ENCODE measurements around the gene THY1. TPM values are rescaled to one million over a fixed set of nuclear protein-coding genes. Genes with fewer than 3 reads are reported as not detected.

THY1 gene
- total RNA-seq, 4 donors from 2014 or later = 14.1 to 43.4 (median 30.6) TPM

- WGBS, 2 donors = 84 to 88% methylated on average over 3 of the region's 3 CpGs
- Histone ChIP-seq H3K4me3 (replicated peaks in 1 of 3) (no peak overlapping the region), H3K36me3 (no peaks in the 10 kb centered on the region), H3K4me1 (no peaks in the 10 kb centered on the region), H3K27me3 (no peaks in the 10 kb centered on the region), H3K27ac (no peak overlapping the region), H3K9me3 (no peaks in the 10 kb centered on the region)
- TF ChIP-seq POLR2A (IDR thresholded peaks at IDR 0.05) (no peak), CTCF (IDR thresholded peaks at IDR 0.05) (no peak)
- intact Hi-C loops (cut with DNase I) = no loop called here
- no peak for DNase-seq
These were observed 46.5 kb upstream of the THY1 start for GRCh38 chr11:119469506-119469905.

- H3K9me3 ChIP-seq = no peaks in the 10 kb centered on the region
- H3K4me1 ChIP-seq = no peaks in the 10 kb centered on the region
- 72 to 75% methylated on average over 2 of the region's 2 CpGs for WGBS, 2 donors
- TF ChIP-seq POLR2A (IDR thresholded peaks at IDR 0.05) = no peak
- no peak for TF ChIP-seq CTCF (IDR thresholded peaks at IDR 0.05)
- no peak for DNase-seq
- H3K36me3 ChIP-seq = no peaks in the 10 kb centered on the region
- no peak overlapping the region for H3K27ac ChIP-seq
- H3K27me3 ChIP-seq = no peaks in the 10 kb centered on the region
- intact Hi-C loops (cut with DNase I) = no loop called here
- H3K4me3 ChIP-seq (replicated peaks in 1 of 3) = no peak overlapping the region
These were observed 45.5 kb upstream of the THY1 start for GRCh38 chr11:119468511-119468910.

- no peak for TF ChIP-seq POLR2A (IDR thresholded peaks at IDR 0.05)
- TF ChIP-seq CTCF (IDR thresholded peaks at IDR 0.05) = no peak
- H3K27me3 ChIP-seq = no peaks in the 10 kb centered on the region
- H3K36me3 ChIP-seq = no peaks in the 10 kb centered on the region
- intact Hi-C loops (cut with DNase I) = no loop called here
- no peaks in the 10 kb centered on the region for H3K9me3 ChIP-seq
- no peaks in the 10 kb centered on the region for H3K4me1 ChIP-seq
- 53 to 70% methylated on average over 4 of the region's 4 CpGs for WGBS, 2 donors
- H3K4me3 ChIP-seq (replicated peaks in 1 of 3) = no peak overlapping the region
- H3K27ac ChIP-seq = no peak overlapping the region
- no peak for DNase-seq
These were observed 38.4 kb upstream of the THY1 start for GRCh38 chr11:119461229-119461963.

- Histone ChIP-seq H3K4me3 (replicated peaks in 1 of 3) (no peak overlapping the region), H3K36me3 (no peaks in the 10 kb centered on the region), H3K4me1 (no peaks in the 10 kb centered on the region), H3K27ac (no peak overlapping the region), H3K27me3 (no peaks in the 10 kb centered on the region), H3K9me3 (no peaks in the 10 kb centered on the region)
- intact Hi-C loops (cut with DNase I) = no loop called here
- no peak for TF ChIP-seq POLR2A (IDR thresholded peaks at IDR 0.05)
- WGBS, 2 donors = 59 to 74% methylated on average over 4 of the region's 4 CpGs
- no peak for DNase-seq
These were observed 37.6 kb upstream of the THY1 start for GRCh38 chr11:119460582-119460981.

- Histone ChIP-seq H3K4me3 (replicated peaks in 1 of 3) (no peak overlapping the region), H3K9me3 (no peaks in the 10 kb centered on the region), H3K27me3 (no peaks in the 10 kb centered on the region), H3K27ac (no peak overlapping the region), H3K4me1 (no peaks in the 10 kb centered on the region), H3K36me3 (no peaks in the 10 kb centered on the region)
- no peak for TF ChIP-seq POLR2A (IDR thresholded peaks at IDR 0.05)
- TF ChIP-seq CTCF (IDR thresholded peaks at IDR 0.05) = no peak
- 57 to 65% methylated on average over 11 of the region's 11 CpGs for WGBS, 2 donors
- DNase-seq = no peak
- intact Hi-C loops (cut with DNase I) = no loop called here
These were observed 37.1 kb upstream of the THY1 start for GRCh38 chr11:119460097-119460496.

All from thyroid gland (tissue), 4 donors.